Measurements from ENCODE around the gene ABCC8. TPM values are rescaled to one million over a fixed set of nuclear protein-coding genes. Genes with fewer than 3 reads are reported as not detected.

ABCC8 gene
- total and polyA plus RNA-seq, 9 donors: 0.38 to 1.8 (median 0.71) TPM; not detected in 2

DNA sequence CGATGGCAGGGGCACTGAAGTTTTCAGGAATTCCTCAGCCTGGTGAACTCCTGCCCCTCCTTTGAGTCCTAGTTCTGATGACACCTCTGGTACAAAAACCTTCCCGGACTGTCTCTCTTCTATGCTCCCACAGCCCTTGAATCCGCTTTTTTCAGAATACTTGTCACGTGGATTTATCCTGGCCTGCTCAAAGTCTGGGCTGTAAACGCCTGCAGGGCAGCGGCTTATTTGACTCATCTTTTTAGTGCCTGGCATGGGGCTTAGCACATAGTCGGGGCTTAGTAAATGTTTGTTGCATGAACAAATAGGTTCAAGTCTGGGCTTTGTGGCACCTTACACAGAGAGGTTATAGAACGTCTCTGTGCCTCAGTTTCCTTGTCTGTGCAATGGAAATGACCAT, 74.8 kb downstream of the ABCC8 start:
- WGBS, 3 donors: 82 to 90% (median 87%) methylated on average over 8 of the region's 8 CpGs

DNA sequence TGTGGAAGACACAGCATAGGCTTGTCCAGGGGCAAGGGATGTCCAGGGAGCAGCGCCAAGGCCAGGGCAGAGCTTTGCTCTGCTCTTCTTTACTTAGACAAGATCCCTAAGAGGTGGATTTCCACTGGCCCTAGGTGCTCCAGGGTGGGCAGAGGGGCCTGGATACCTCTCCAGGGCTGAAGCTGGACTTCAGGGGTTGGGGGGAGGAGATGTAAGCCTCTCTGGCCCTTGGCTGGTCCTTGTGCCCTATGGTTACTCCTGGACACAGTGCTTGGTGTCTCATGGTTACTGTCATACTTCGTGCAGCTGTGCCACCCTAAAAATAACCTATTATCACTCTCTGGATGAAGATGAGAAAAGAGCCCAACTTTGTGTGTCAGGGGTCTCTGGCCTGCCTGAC, 75.3 kb downstream of the ABCC8 start:
- 78 to 90% (median 83%) methylated on average over 2 of the region's 2 CpGs for WGBS, 3 donors
- Histone ChIP-seq H3K9me3 (no peaks in the 10 kb centered on the region), H3K4me1 (ENCODE audit: insufficient read depth) (no peaks in the 10 kb centered on the region), H3K27ac (no peak overlapping the region), H3K27me3 (no peaks in the 10 kb centered on the region), H3K4me3 (no peak overlapping the region), H3K36me3 (no peaks in the 10 kb centered on the region)
- intact Hi-C loops (cut with DNase I): no loop called here
- TF ChIP-seq EP300 (IDR thresholded peaks at IDR 0.05) (no peak), POLR2A (IDR thresholded peaks at IDR 0.05) (no peak)
- TF ChIP-seq, protein P1, sequence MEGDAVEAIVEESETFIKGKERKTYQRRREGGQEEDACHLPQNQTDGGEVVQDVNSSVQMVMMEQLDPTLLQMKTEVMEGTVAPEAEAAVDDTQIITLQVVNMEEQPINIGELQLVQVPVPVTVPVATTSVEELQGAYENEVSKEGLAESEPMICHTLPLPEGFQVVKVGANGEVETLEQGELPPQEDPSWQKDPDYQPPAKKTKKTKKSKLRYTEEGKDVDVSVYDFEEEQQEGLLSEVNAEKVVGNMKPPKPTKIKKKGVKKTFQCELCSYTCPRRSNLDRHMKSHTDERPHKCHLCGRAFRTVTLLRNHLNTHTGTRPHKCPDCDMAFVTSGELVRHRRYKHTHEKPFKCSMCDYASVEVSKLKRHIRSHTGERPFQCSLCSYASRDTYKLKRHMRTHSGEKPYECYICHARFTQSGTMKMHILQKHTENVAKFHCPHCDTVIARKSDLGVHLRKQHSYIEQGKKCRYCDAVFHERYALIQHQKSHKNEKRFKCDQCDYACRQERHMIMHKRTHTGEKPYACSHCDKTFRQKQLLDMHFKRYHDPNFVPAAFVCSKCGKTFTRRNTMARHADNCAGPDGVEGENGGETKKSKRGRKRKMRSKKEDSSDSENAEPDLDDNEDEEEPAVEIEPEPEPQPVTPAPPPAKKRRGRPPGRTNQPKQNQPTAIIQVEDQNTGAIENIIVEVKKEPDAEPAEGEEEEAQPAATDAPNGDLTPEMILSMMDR (IDR thresholded peaks at IDR 0.05): no peak
- no peak for DNase-seq

More for the DNA sequence above, 74.8 kb downstream of the ABCC8 start:
- Histone ChIP-seq H3K27ac (no peak overlapping the region), H3K9me3 (no peaks in the 10 kb centered on the region), H3K27me3 (no peaks in the 10 kb centered on the region), H3K4me1 (ENCODE audit: insufficient read depth) (no peaks in the 10 kb centered on the region), H3K36me3 (no peaks in the 10 kb centered on the region), H3K4me3 (no peak overlapping the region)
- DNase-seq: no peak
- intact Hi-C loops (cut with DNase I): no loop called here
- TF ChIP-seq EP300 (IDR thresholded peaks at IDR 0.05): no peak
- TF ChIP-seq, protein P1 (IDR thresholded peaks at IDR 0.05): no peak
- no peak for TF ChIP-seq POLR2A (IDR thresholded peaks at IDR 0.05)

DNA sequence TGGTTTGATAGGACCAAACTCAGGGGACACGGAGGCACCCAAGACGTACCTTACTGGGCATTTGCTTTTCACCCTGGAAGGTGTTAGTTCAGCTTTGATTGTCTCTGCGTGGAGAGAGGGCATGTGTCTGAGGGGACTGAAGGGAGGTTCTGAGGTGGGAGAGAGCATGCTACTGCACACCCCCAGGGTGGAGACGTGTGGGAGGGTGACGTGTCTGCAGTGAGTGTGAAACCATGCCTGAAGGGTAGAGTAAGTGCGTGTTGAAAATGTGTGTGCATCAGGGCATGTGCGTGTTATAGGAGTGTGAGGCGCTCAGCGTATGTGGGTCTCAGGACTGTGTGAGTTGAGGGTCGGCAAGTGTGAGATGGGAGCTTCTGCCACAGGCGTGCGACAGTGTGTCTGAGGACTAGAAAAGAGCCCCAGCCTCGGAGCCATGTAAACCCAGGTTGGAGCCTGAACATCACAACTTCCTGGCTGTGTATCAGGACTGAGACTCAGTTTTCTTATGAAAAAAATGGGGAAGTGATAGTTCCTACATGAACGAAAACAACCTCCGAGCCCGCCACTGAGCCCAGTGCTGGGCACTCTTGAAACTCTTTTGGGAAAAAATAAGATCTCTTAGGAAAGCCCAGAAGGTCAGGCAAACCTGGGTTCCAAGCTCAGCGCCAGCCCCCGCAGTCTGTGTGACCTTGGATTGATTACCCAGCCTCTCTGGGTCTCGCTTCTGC, 76.4 kb downstream of the ABCC8 start:
- no peaks in the 10 kb centered on the region for H3K4me1 ChIP-seq (ENCODE audit: insufficient read depth)
- DNase-seq: no peak
- 72 to 82% (median 73%) methylated on average over 19 of the region's 19 CpGs for WGBS, 3 donors
- H3K9me3 ChIP-seq: no peaks in the 10 kb centered on the region
- H3K36me3 ChIP-seq: no peaks in the 10 kb centered on the region
- H3K4me3 ChIP-seq: no peak overlapping the region
- no peak overlapping the region for H3K27ac ChIP-seq
- intact Hi-C loops (cut with DNase I): no loop called here
- TF ChIP-seq POLR2A (IDR thresholded peaks at IDR 0.05) (no peak), EP300 (IDR thresholded peaks at IDR 0.05) (no peak)
- TF ChIP-seq, protein P1 (IDR thresholded peaks at IDR 0.05): no peak
- no peaks in the 10 kb centered on the region for H3K27me3 ChIP-seq

DNA sequence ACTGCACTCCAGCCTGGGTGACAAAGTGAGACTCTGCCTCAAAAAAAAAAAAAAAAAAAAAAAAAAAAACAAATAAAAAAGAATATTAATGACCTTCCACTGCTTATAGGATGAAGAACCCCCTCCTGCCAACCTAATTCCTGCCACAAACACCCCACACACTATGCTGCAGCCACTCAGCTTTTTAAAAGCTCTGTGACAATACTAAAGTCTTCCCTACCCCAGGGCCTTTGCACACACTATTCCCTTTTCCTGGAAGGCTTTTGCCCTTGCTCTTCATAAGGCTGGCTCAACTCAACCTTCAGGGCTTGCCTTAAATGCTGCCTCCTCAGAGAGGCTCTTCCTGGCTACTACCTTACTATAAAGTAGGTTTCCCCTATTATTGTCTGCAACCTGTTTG, 77.4 kb downstream of the ABCC8 start:
- DNase-seq: no peak
- H3K36me3 ChIP-seq: no peaks in the 10 kb centered on the region
- intact Hi-C loops (cut with DNase I): no loop called here
- no peaks in the 10 kb centered on the region for H3K27me3 ChIP-seq
- no peak overlapping the region for H3K27ac ChIP-seq
- no peaks in the 10 kb centered on the region for H3K9me3 ChIP-seq
- H3K4me3 ChIP-seq: no peak overlapping the region
- TF ChIP-seq, protein P1 (IDR thresholded peaks at IDR 0.05): no peak
- TF ChIP-seq POLR2A (IDR thresholded peaks at IDR 0.05) (no peak), EP300 (IDR thresholded peaks at IDR 0.05) (no peak)
- no peaks in the 10 kb centered on the region for H3K4me1 ChIP-seq (ENCODE audit: insufficient read depth)

Data from ovary (tissue), 9 donors.